Keratinocyte (primary cell): ENCODE measurements around the gene TXNRD2. TPM values are rescaled to one million over a fixed set of nuclear protein-coding genes. Genes with fewer than 3 reads are reported as not detected.

ENCODE experiments used
- DNase-seq: peaks from one replicate; pipeline ENCODE4 v3.0.0-alpha.2; 2011; ENCODE audit warnings: low read depth, missing footprints, low spot score
- FAIRE-seq: peaks from 2 replicates; lab custom pipeline; 2011; peaks lifted over from hg19 to GRCh38; lab: Jason Lieb, UNC
- H2AFZ ChIP-seq: 2 replicates; pipeline ENCODE4 v1.6.0; 2012; ENCODE audit warnings: low read length, control low read depth, inconsistent platforms; ENCODE audit not compliant: control insufficient read depth
- H3K27ac ChIP-seq: 2 replicates; pipeline ENCODE4 v1.5.1; 2011; ENCODE audit warnings: low read length; ENCODE audit not compliant: control insufficient read depth, insufficient read depth
- H3K27me3 ChIP-seq: 3 replicates; pipeline ENCODE4 v1.6.0; 2011; ENCODE audit warnings: low read length; ENCODE audit not compliant: control insufficient read depth, insufficient read depth; ENCODE audit errors: extremely low read depth
- H3K36me3 ChIP-seq, 2 experiments: 2 replicates in 1 of 2; 3 replicates in 1 of 2; pipeline ENCODE4 v1.5.1; 2011; ENCODE audit warnings: low read length in 2 of 2, mild to moderate bottlenecking in 1 of 2; ENCODE audit not compliant: control insufficient read depth in 2 of 2, insufficient read depth in 2 of 2; ENCODE audit errors: extremely low read depth in 1 of 2
- H3K4me1 ChIP-seq: 3 replicates; pipeline ENCODE4 v1.5.1; 2011; ENCODE audit warnings: low read length; ENCODE audit not compliant: control insufficient read depth, insufficient read depth; ENCODE audit errors: extremely low read depth
- H3K4me2 ChIP-seq: 3 replicates; pipeline ENCODE4 v1.6.0; 2011; ENCODE audit warnings: low read depth, low read length; ENCODE audit not compliant: control insufficient read depth, insufficient read depth; ENCODE audit errors: extremely low read depth
- H3K4me3 ChIP-seq, 3 experiments: fragments of 200-600 bp in 1 of 3; sonication (generic) in 1 of 3; 2 replicates in 2 of 3; 3 replicates in 1 of 3; pipeline ENCODE4 v1.5.1; 2011 to 2016; ENCODE audit warnings: low read length in 3 of 3, mild to moderate bottlenecking in 3 of 3, control low read depth in 2 of 3, inconsistent platforms in 1 of 3, low read depth in 1 of 3, mixed read lengths in 1 of 3, mixed run types in 1 of 3, moderate library complexity in 1 of 3; ENCODE audit not compliant: control insufficient read depth in 2 of 3, insufficient read depth in 2 of 3; ENCODE audit errors: extremely low read depth in 1 of 3
- H3K79me2 ChIP-seq: 2 replicates; pipeline ENCODE4 v1.6.0; 2012; ENCODE audit warnings: low read length; ENCODE audit not compliant: control insufficient read depth, insufficient read depth
- H3K9ac ChIP-seq: 3 replicates; pipeline ENCODE4 v1.6.0; 2011; ENCODE audit warnings: low read length; ENCODE audit not compliant: control insufficient read depth, insufficient read depth; ENCODE audit errors: extremely low read depth
- H3K9me1 ChIP-seq: 3 replicates; pipeline ENCODE4 v1.6.0; 2011; ENCODE audit warnings: low read length; ENCODE audit not compliant: control insufficient read depth, insufficient read depth; ENCODE audit errors: extremely low read depth
- H3K9me3 ChIP-seq: 2 replicates; pipeline ENCODE4 v1.5.1; 2012; ENCODE audit warnings: low read depth, low read length; ENCODE audit not compliant: control insufficient read depth
- H4K20me1 ChIP-seq: 3 replicates; pipeline ENCODE4 v1.6.0; 2011; ENCODE audit warnings: low read length; ENCODE audit not compliant: control insufficient read depth, insufficient read depth; ENCODE audit errors: extremely low read depth
- CTCF ChIP-seq, 3 experiments: IDR thresholded peaks in 1 of 3; conservative IDR thresholded peaks in 1 of 3; optimal IDR thresholded peaks in 1 of 3; 2 replicates in 2 of 3; 3 replicates in 1 of 3; pipeline versions ENCODE3 to v1.5.1; 2011; ENCODE audit warnings: low read length in 3 of 3, mild to moderate bottlenecking in 3 of 3, moderate library complexity in 2 of 3, control low read depth in 1 of 3, inconsistent platforms in 1 of 3; ENCODE audit not compliant: insufficient read depth in 2 of 3; ENCODE audit errors: extremely low read depth in 1 of 3
- EZH2 ChIP-seq: IDR thresholded peaks from one replicate; pipeline ENCODE4 v1.6.1; 2012; ENCODE audit warnings: inconsistent platforms, mild to moderate bottlenecking, low read length, moderate library complexity
- dilution Hi-C: fragments of 300-500 bp; cut with MboI; formaldehyde crosslinking; loops from one replicate; pipeline ENCODE4 v1.7.0; 2020; ENCODE audit warnings: low sequenced_read_pairs; ENCODE audit not compliant: extremely low pct_ligation_motif_present
- polyA plus RNA-seq, 5 experiments: library from polyadenylated mRNA; depleted of rRNA in 3 of 5; stranded (reverse) in 3 of 5; stranded (forward) in 1 of 5; unstranded in 1 of 5; fragments of >200 nt; gene quantifications; 1 replicate in 1 of 5; 2 replicates in 3 of 5; 3 replicates in 1 of 5; pipeline versions ENCODE4 v1.2.1 to v1.2.3, GENCODE V29; 2011 to 2012; ENCODE audit warnings: missing spikeins in 2 of 5, low read depth in 1 of 5, low replicate concordance in 1 of 5

Gene TXNRD2
- polyA plus RNA-seq, 1 donor (not counting 4 experiments of a cell fraction or from before 2014, with no cell fraction given), result 16.0 TPM

GRCh38 chr22:19837915-19838314 lies 103.7 kb downstream of the TXNRD2 start:
- Histone ChIP-seq H3K9me3 (no peaks in the 10 kb centered on the region), H3K4me2 (no peak overlapping the region), H2AFZ (no peak overlapping the region), H3K9ac (no peak overlapping the region), H3K4me3 (no peak overlapping the region), H3K9me1 (no peaks in the 10 kb centered on the region), H3K79me2 (no peaks in the 10 kb centered on the region), H3K27ac (no peak overlapping the region), H3K36me3 (no peaks in the 10 kb centered on the region), H3K4me1 (peaks cover under 1% of the 10 kb centered on the region), H4K20me1 (no peaks in the 10 kb centered on the region), H3K27me3 (no peaks in the 10 kb centered on the region)
- no peak for TF ChIP-seq CTCF (optimal IDR thresholded peaks at IDR 0.05 in 1 of 3, IDR thresholded peaks at IDR 0.05 in 1 of 3, conservative IDR thresholded peaks at IDR 0.05 in 1 of 3; ENCODE audit: extremely low read depth in 1 of 3, insufficient read depth in 2 of 3, low read length in 3 of 3)
- no peak for TF ChIP-seq EZH2
- no peak for DNase-seq
- no peak for FAIRE-seq
- dilution Hi-C loops, result no loop called here

- Histone ChIP-seq H3K9me3 (no peaks in the 10 kb centered on the region), H3K27me3 (no peaks in the 10 kb centered on the region), H3K4me1 (peaks cover 5% of the 10 kb centered on the region), H3K79me2 (no peaks in the 10 kb centered on the region), H3K36me3 (no peaks in the 10 kb centered on the region), H3K9ac (no peak overlapping the region), H4K20me1 (no peaks in the 10 kb centered on the region), H3K4me3 (no peak overlapping the region), H2AFZ (no peak overlapping the region), H3K9me1 (no peaks in the 10 kb centered on the region), H3K4me2 (no peak overlapping the region), H3K27ac (no peak overlapping the region)
- TF ChIP-seq EZH2, result no peak
- TF ChIP-seq CTCF (optimal IDR thresholded peaks at IDR 0.05 in 1 of 3, IDR thresholded peaks at IDR 0.05 in 1 of 3, conservative IDR thresholded peaks at IDR 0.05 in 1 of 3; ENCODE audit: extremely low read depth in 1 of 3, insufficient read depth in 2 of 3, low read length in 3 of 3), result no peak
- no peak for FAIRE-seq
- no peak for DNase-seq
- dilution Hi-C loops, result no loop called here
These were observed 105.1 kb downstream of the TXNRD2 start for GRCh38 chr22:19836512-19836911.
